Suprapubic skin (tissue), 3 donors: ENCODE measurements around the gene DYNC2LI1.

Experiments used
- EP300 ChIP-seq: sonication (generic); formaldehyde crosslinking; IDR thresholded peaks from one replicate; pipeline ENCODE4 v1.6.1; 2017; ENCODE audit warnings: antibody characterized with exemption
- POLR2A ChIP-seq, 2 donors: fragments of 450-650 bp; IDR thresholded peaks; one replicate each; pipeline ENCODE4 v1.6.1; 2017; ENCODE audit warnings: antibody characterized with exemption in 2 of 2, mild to moderate bottlenecking in 2 of 2, moderate library complexity in 2 of 2
- TF ChIP-seq, protein P1 (sequence below), 2 donors: fragments of 200-600 bp in 1 of 2; fragments of 450-650 bp in 1 of 2; sonication (generic) in 1 of 2; IDR thresholded peaks; one replicate each; pipeline ENCODE4 v1.5.1; 2016 to 2019; ENCODE audit warnings: antibody characterized with exemption in 2 of 2, mild to moderate bottlenecking in 1 of 2, moderate library complexity in 1 of 2

DNA sequence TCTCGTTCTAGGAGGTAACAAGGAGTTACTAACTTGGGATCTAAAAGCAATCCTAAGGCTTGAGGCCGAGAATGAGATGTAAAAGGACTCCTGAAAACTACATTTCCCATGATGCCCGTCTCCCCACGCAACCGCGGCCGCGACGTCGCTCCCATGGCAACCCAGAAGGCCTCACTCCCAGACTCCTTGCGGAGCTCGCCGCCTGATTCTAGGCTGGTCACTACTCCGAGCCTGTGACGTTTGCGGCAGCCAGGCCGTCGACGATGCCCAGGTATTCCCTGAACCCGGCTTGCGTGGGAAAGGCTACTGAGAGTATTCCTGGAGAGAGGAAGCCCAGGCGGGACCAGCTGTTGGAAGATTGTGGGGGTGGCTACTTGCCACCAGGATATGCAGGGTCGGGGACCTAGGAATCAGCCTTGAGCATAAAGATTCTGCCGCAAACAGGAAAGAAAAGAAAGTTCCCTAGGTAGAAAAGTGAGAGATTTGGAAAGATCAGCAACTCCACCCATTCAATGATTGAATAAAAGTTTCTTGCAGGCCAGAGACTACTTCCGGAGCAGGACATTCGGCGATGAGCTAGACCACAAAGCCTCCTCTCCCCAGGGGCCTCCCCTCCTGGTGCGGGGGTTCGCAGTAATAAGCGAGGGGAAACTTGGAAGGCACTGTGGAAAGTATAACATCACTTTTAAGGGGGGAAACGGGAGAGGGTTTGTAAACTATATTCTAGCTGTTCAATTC is at the start of gene DYNC2LI1:
- TF ChIP-seq, protein P1, sequence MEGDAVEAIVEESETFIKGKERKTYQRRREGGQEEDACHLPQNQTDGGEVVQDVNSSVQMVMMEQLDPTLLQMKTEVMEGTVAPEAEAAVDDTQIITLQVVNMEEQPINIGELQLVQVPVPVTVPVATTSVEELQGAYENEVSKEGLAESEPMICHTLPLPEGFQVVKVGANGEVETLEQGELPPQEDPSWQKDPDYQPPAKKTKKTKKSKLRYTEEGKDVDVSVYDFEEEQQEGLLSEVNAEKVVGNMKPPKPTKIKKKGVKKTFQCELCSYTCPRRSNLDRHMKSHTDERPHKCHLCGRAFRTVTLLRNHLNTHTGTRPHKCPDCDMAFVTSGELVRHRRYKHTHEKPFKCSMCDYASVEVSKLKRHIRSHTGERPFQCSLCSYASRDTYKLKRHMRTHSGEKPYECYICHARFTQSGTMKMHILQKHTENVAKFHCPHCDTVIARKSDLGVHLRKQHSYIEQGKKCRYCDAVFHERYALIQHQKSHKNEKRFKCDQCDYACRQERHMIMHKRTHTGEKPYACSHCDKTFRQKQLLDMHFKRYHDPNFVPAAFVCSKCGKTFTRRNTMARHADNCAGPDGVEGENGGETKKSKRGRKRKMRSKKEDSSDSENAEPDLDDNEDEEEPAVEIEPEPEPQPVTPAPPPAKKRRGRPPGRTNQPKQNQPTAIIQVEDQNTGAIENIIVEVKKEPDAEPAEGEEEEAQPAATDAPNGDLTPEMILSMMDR (IDR thresholded peaks at IDR 0.05), result no peak
- peak in 1 of 2 donors; percentile 27 for TF ChIP-seq POLR2A (IDR thresholded peaks at IDR 0.05)
- TF ChIP-seq EP300, result no peak
